Measurements from ENCODE around the gene FAM200B. TPM values are rescaled to one million over a fixed set of nuclear protein-coding genes. Genes with fewer than 3 reads are reported as not detected.

Gene FAM200B
- total RNA-seq, 2 donors from 2014 or later: 27.8 to 35.2 TPM

DNA sequence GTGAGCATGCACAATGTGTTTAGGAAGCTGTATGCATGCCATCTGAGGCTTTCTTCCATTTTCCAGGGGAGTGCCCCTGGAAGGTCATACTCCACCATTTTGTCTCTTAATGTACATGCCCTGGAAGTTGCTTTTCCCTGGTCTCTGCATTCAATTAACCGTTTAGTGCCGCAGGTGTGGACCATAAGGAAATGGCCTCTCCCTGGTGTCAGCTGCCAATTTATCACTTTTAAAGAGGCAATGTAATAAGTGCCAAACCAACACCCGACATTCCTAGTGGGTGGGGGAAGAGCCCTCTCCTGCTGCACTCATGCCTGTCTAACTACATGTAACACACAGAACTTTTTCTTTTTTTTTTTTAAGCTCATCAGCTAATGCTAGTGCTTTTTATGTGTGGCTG is 14.1 kb downstream of the FAM200B start:
- TF ChIP-seq, protein P1, sequence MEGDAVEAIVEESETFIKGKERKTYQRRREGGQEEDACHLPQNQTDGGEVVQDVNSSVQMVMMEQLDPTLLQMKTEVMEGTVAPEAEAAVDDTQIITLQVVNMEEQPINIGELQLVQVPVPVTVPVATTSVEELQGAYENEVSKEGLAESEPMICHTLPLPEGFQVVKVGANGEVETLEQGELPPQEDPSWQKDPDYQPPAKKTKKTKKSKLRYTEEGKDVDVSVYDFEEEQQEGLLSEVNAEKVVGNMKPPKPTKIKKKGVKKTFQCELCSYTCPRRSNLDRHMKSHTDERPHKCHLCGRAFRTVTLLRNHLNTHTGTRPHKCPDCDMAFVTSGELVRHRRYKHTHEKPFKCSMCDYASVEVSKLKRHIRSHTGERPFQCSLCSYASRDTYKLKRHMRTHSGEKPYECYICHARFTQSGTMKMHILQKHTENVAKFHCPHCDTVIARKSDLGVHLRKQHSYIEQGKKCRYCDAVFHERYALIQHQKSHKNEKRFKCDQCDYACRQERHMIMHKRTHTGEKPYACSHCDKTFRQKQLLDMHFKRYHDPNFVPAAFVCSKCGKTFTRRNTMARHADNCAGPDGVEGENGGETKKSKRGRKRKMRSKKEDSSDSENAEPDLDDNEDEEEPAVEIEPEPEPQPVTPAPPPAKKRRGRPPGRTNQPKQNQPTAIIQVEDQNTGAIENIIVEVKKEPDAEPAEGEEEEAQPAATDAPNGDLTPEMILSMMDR (IDR thresholded peaks at IDR 0.05): no peak
- no peaks in the 10 kb centered on the region for H3K4me1 ChIP-seq (ENCODE audit: control insufficient read depth in 1 of 2, low read depth in 2 of 2)
- no peak overlapping the region for H3K4me3 ChIP-seq
- no peak overlapping the region for H3K27ac ChIP-seq
- DNase-seq (ENCODE audit: low spot score) (no peak), ATAC-seq (ENCODE audit: insufficient number of reproducible peaks, low FRiP score, low read depth) (no peak)
- H3K36me3 ChIP-seq: no peaks in the 10 kb centered on the region
- no peaks in the 10 kb centered on the region for H3K27me3 ChIP-seq (replicated peaks; ENCODE audit: insufficient read depth)
- H3K9me3 ChIP-seq: no peaks in the 10 kb centered on the region

DNA sequence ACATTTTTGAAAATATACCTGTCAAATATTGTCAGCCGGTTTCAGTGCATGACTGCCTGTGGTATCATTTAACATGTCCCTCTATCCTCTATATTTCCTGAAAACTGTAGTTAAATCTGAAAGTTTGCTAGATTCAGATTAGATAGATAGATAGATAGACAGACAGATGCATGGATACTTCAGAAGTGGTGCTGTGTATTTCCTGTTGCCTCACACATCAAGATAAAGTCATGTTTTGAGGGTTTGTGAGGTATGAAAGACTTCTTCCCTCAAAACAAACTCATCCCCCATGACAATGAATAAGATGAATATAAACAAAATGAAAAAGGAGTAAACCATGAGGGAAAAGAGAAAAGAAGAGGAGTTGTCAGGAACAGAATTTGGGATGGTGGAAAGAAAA is 15.2 kb downstream of the FAM200B start:
- Histone ChIP-seq H3K9me3 (no peaks in the 10 kb centered on the region), H3K4me1 (ENCODE audit: control insufficient read depth in 1 of 2, low read depth in 2 of 2) (no peaks in the 10 kb centered on the region), H3K27ac (no peak overlapping the region), H3K36me3 (no peaks in the 10 kb centered on the region), H3K4me3 (no peak overlapping the region), H3K27me3 (replicated peaks; ENCODE audit: insufficient read depth) (no peaks in the 10 kb centered on the region)
- TF ChIP-seq, protein P1 (IDR thresholded peaks at IDR 0.05): no peak
- ATAC-seq (ENCODE audit: insufficient number of reproducible peaks, low FRiP score, low read depth) (no peak), DNase-seq (ENCODE audit: low spot score) (no peak)

DNA sequence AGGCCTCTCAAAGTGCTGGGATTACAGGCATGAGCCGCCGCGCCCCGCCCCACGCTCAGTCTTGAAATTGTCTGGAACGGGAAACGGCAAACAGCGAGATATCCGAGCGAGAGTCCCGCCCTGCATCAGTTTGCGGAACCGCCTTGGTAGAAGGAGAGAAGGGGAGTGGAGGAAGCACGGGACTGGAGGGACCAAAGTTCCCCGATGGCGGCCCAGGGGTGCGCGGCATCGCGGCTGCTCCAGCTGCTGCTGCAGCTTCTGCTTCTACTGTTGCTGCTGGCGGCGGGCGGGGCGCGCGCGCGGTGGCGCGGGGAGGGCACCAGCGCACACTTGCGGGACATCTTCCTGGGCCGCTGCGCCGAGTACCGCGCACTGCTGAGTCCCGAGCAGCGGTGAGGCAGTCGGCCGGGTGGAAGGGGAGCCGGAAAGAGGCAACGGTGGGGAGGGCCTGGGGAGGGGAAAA is 21.3 kb downstream of the FAM200B start, which contains the start of gene BST1:
Gene BST1 (plus strand): TSS at position 125 of the 463 bp plus-strand sequence. CDS start 80 bp downstream, at position 205.
- TF ChIP-seq, protein P1 (IDR thresholded peaks at IDR 0.05): no peak
- H3K27ac ChIP-seq: peak within 1 kb of the TSS in 1 of 2 donors; percentile 24
- H3K4me1 ChIP-seq (ENCODE audit: control insufficient read depth in 1 of 2, low read depth in 2 of 2): peaks cover 2 to 5% of the 10 kb centered on the region in 2 donors
- no peaks in the 10 kb centered on the region for H3K36me3 ChIP-seq
- DNase-seq (ENCODE audit: low spot score) (no peak), ATAC-seq (ENCODE audit: insufficient number of reproducible peaks, low FRiP score, low read depth) (no peak)
- H3K4me3 ChIP-seq: peak within 1 kb of the TSS; percentile 83
- H3K27me3 ChIP-seq (replicated peaks; ENCODE audit: insufficient read depth): no peaks in the 10 kb centered on the region
- H3K9me3 ChIP-seq: no peaks in the 10 kb centered on the region

DNA sequence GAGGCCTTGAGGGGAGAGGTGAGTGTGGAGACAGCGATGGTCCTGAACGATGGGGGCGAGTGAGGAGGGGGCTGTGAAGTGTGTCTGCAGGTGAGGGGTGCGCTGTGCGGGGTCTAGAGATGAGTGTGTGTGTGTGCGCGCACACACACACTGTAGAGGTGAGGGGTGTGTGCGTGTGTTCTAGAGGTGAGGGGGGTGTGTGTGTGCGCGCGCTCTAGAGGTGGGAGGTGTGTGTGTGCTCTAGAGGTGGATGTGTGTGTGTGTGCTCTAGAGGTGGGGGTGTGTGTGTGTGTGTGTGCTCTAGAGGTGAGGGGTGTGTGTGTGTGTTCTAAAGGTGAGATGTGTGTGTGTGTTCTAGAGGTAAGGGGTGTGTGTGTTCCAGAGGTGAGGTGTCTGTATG is 21.8 kb downstream of the FAM200B start:
- Histone ChIP-seq H3K4me3 (peak overlapping the region; percentile 83), H3K9me3 (no peaks in the 10 kb centered on the region), H3K27me3 (replicated peaks; ENCODE audit: insufficient read depth) (no peaks in the 10 kb centered on the region), H3K36me3 (no peaks in the 10 kb centered on the region), H3K4me1 (ENCODE audit: control insufficient read depth in 1 of 2, low read depth in 2 of 2) (peaks cover 2 to 5% of the 10 kb centered on the region in 2 donors), H3K27ac (peak overlapping the region in 1 of 2 donors; percentile 24)
- TF ChIP-seq, protein P1 (IDR thresholded peaks at IDR 0.05): no peak
- no peak for ATAC-seq (ENCODE audit: insufficient number of reproducible peaks, low FRiP score, low read depth)
- DNase-seq (ENCODE audit: low spot score): no peak

DNA sequence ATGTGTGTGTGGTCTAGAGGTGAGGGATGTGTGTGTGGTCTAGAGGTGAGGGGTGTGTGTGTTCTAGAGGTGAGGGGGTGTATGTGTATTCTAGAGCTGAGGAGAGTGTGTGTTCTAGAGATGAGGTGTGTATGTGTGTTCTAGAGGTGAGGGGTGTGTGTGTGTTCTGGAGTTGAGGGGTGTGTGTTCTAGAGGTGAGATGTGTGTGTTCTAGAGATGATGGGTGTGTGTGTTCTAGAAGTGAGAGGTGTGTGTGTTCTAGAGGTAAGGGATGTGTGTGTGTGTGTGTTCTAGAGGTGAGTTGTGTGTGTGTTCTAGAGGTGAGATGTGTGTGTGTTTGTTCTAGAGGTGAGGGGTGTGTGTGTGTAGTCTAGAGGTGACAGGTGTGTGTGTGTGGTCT is 22.5 kb downstream of the FAM200B start:
- Histone ChIP-seq H3K36me3 (no peaks in the 10 kb centered on the region), H3K4me1 (ENCODE audit: control insufficient read depth in 1 of 2, low read depth in 2 of 2) (peaks cover 2 to 5% of the 10 kb centered on the region in 2 donors), H3K4me3 (no peak overlapping the region), H3K27me3 (replicated peaks; ENCODE audit: insufficient read depth) (no peaks in the 10 kb centered on the region), H3K27ac (no peak overlapping the region), H3K9me3 (no peaks in the 10 kb centered on the region)
- DNase-seq (ENCODE audit: low spot score): no peak
- TF ChIP-seq, protein P1 (IDR thresholded peaks at IDR 0.05): no peak
- ATAC-seq (ENCODE audit: insufficient number of reproducible peaks, low FRiP score, low read depth): peak; percentile 24

Measured in thoracic aorta (tissue), 2 donors.